NCI-H1092 treated with DMSO at 0.1 percent for 48 hours (cell line): ENCODE results near the gene MUCL1.
A peak's percentile ranks its signal among the peaks of the same experiment; 100 is the strongest.

Experiments used
- DNase-seq: peaks from one replicate; lab custom pipeline; 2025; lab: John Stamatoyannopoulos, UW

MUCL1 gene

DNA sequence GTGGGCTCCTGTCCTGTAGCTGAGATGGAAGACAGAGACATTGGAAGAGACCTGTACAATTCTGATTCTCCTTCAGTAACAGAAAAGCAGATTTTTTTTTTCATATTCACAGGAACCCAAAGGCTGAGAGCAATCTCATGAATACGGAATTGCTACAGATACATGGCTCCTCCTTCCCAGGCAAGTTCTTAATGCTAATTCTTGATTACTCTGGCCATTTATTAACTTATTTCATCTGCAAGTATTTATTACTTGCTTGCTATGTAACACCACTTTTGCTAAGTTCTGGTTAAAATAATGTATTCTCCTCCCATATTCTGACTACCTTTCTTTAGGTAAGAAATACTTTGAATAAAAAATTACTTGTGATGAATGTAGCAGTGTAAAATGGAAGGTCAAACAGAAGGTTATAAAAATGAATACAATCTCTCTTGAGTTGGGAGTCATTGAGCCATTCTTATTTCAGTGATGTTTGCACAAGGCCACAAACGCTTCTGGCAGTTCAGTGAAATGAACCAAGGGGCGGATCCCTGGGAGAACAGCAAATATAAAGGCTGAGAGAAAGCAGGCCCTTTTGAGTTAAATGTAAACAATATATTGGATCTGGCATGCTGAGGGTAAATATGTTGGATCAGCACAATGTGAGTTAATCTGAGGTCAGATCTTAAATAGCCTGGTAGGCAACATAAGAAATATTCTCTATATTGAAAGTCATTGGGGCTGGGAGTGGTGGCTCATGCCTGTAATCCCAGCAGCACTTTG lies 37.6 kb downstream of the MUCL1 start:
- DNase-seq: peak; percentile 99
